Psoas muscle (tissue), 8 donors: Measurements from ENCODE around the gene C19orf73. TPM values are rescaled to one million over a fixed set of nuclear protein-coding genes. Genes with fewer than 3 reads are reported as not detected.
A peak's percentile ranks its signal among the peaks of the same experiment; 100 is the strongest.
"Not testable (repeated sequence)": the region's sequence is repeated elsewhere in the genome, so short reads cannot be mapped to it uniquely, and the experiment has no call there.

Experiments
- ATAC-seq, 4 donors: fragments of 200-7000 bp; cut with Tn5 transposase; one replicate each; pipeline ENCODE4 v1.9.1; 2020; ENCODE audit warnings: moderate library complexity in 3 of 4, mild to moderate bottlenecking in 2 of 4
- DNase-seq, 2 donors: peaks; one replicate each; pipeline ENCODE4 v3.0.0-alpha.2; 2020
- H3K27ac ChIP-seq: fragments of 200-600 bp; one replicate; pipeline ENCODE4 v1.8.0; 2022
- H3K27me3 ChIP-seq, 3 donors: fragments of 200-600 bp in 1 of 3; one replicate each; pipeline versions ENCODE4 v1.6.1 to v1.8.0; 2013 to 2022; ENCODE audit warnings: low read length in 2 of 3, mild to moderate bottlenecking in 2 of 3, moderate library complexity in 1 of 3; ENCODE audit not compliant: insufficient read depth in 3 of 3
- H3K36me3 ChIP-seq, 2 donors: fragments of 200-600 bp in 1 of 2; one replicate each; pipeline versions ENCODE4 v1.6.1 to v1.8.0; 2013 to 2022; ENCODE audit warnings: low read depth in 1 of 2, mild to moderate bottlenecking in 1 of 2, moderate library complexity in 1 of 2; ENCODE audit not compliant: insufficient read depth in 1 of 2
- H3K4me1 ChIP-seq: fragments of 200-600 bp; one replicate; pipeline ENCODE4 v1.8.0; 2022
- H3K4me3 ChIP-seq: fragments of 200-600 bp; one replicate; pipeline ENCODE4 v1.8.0; 2022; ENCODE audit warnings: mild to moderate bottlenecking
- H3K9me3 ChIP-seq: fragments of 200-600 bp; one replicate; pipeline ENCODE4 v1.8.0; 2022
- CTCF ChIP-seq: fragments of 200-600 bp; IDR thresholded peaks from one replicate; pipeline ENCODE4 v1.8.0; 2022; ENCODE audit warnings: antibody characterized with exemption
- WGBS, 3 donors: extraction: QIAGEN DNeasy Blood & Tissue Kit; methylation state at CpG; one replicate each; pipeline versions ENCODE4 v1.1.6 to v1.1.7; 2013; 5-methylcytosine and 5-hydroxymethylcytosine counted together
- intact Hi-C, 2 donors: fragments of 100-400 bp; cut with DNase I; formaldehyde crosslinking; loops; one replicate each; pipeline versions ENCODE4 v1.11.0 to v1.14.2; 2022
- polyA plus RNA-seq, 3 donors: library from polyadenylated mRNA; stranded (reverse); fragments of 200-250 nt; gene quantifications; one replicate each; pipeline ENCODE4 v1.2.3, GENCODE V29; 2013
- total RNA-seq, 4 donors: library from RNA; stranded (reverse); fragmentation: NEBNext Ultra II Directional in 2 of 4; extraction: Animal tissue kit (Norgen Biotek cat#: 25700) in 2 of 4; gene quantifications; one replicate each; pipeline versions ENCODE4 v1.2.1 to v1.2.4, GENCODE V29; 2021 to 2023
- donor health status: healthy with polysubstance abuse.
- donor health status: DM: no; HTN: no; CAD: no; lungs with moderate emphysema.
- donor health status: Bipolar disorder and iron deficiency.
- donor health status: healthy.
- donor health status: DM: yes; HTN: yes; CAD: no.
- donor health status: DM: no; HTN: no; CAD: no.
- donor health status: DM: no; HTN: no; CAD: no.
- donor health status: DM: yes; HTN: yes; CAD: no.

The C19orf73 gene
- total and polyA plus RNA-seq, 7 donors: 0.54 to 1.9 (median 1.6) TPM

- intact Hi-C loops: no loop called here
- 69 to 72% (median 69%) methylated on average over 24 of the region's 24 CpGs for WGBS, 3 donors
- no peaks in the 10 kb centered on the region for H3K36me3 ChIP-seq
- ATAC-seq (peak in 3 of 4 donors; percentile 13 to 37 (median 34)), DNase-seq (peak in 1 of 2 donors; percentile 76)
- TF ChIP-seq CTCF: no peak
- H3K4me3 ChIP-seq: no peak overlapping the region
- H3K27me3 ChIP-seq: no peaks in the 10 kb centered on the region
- H3K4me1 ChIP-seq: peaks cover 22% of the 10 kb centered on the region
- no peaks in the 10 kb centered on the region for H3K9me3 ChIP-seq
- H3K27ac ChIP-seq: no peak overlapping the region
Measured at GRCh38 chr19:49130325-49130724, 11.4 kb upstream of the C19orf73 start.

DNA sequence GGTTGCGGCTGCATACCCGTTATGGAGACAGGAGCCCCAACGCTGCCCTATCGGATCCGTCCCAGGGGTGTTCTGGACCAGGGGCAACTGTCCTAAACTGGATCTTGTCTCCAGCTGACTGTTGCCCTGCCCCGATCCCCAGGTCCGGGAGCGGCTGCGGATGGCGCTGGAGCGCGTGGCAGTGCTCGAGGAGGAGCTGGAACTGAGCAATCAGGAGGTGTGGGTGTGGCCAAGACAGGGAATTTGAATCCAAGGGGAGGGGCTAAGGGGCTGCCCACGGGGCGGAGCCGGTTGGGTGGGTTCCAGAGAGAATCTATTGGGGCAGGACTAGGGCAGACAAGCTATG is 10.3 kb upstream of the C19orf73 start:
- peaks cover 19% of the 10 kb centered on the region for H3K4me1 ChIP-seq
- H3K9me3 ChIP-seq: no peaks in the 10 kb centered on the region
- H3K36me3 ChIP-seq: no peaks in the 10 kb centered on the region
- DNase-seq (no peak), ATAC-seq (no peak)
- 40 to 74% (median 69%) methylated on average over 16 of the region's 16 CpGs for WGBS, 3 donors
- intact Hi-C loops: no loop called here
- TF ChIP-seq CTCF: no peak
- no peak overlapping the region for H3K27ac ChIP-seq
- no peaks in the 10 kb centered on the region for H3K27me3 ChIP-seq
- H3K4me3 ChIP-seq: no peak overlapping the region

DNA sequence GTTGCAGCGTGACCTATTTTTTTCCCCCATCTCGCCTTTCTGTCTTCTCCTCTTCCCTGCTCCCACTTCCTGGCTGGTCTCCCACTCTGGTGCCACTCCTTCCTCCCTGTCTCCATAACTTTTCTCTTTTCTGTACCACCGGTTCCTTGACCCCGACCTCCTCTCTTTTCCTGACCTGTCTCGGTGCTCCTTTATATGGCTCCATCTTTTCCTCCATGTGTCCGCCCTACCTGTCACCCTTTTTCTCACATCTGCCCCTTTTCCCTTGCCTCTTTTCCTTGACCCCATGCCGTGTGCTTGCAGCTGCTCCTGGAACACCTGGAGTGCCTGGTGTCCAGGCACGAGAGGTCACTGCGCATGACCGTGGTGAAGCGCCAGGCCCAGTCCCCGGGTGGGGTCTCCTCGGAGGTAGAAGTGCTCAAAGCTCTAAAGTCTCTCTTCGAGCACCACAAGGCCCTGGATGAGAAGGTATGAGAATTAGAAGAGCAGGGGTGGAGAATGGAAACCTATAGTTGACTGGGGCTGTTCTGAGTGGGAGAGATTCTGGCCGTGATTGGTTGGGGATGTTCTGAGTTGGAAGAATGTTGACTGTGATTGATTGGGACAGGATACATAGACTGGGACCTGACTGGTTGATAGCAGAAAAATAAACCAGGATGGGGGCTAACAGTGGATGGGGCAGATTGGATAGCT is 9.7 kb upstream of the C19orf73 start:
- TF ChIP-seq CTCF: no peak
- H3K27ac ChIP-seq: peak overlapping the region; percentile 27
- H3K36me3 ChIP-seq: no peaks in the 10 kb centered on the region
- ATAC-seq (no peak), DNase-seq (no peak)
- H3K4me1 ChIP-seq: peaks cover 14% of the 10 kb centered on the region
- H3K4me3 ChIP-seq: peak overlapping the region; percentile 33
- intact Hi-C loops: no loop called here
- H3K9me3 ChIP-seq: no peaks in the 10 kb centered on the region
- H3K27me3 ChIP-seq: no peaks in the 10 kb centered on the region
- 41 to 63% (median 56%) methylated on average over 15 of the region's 15 CpGs for WGBS, 3 donors

DNA sequence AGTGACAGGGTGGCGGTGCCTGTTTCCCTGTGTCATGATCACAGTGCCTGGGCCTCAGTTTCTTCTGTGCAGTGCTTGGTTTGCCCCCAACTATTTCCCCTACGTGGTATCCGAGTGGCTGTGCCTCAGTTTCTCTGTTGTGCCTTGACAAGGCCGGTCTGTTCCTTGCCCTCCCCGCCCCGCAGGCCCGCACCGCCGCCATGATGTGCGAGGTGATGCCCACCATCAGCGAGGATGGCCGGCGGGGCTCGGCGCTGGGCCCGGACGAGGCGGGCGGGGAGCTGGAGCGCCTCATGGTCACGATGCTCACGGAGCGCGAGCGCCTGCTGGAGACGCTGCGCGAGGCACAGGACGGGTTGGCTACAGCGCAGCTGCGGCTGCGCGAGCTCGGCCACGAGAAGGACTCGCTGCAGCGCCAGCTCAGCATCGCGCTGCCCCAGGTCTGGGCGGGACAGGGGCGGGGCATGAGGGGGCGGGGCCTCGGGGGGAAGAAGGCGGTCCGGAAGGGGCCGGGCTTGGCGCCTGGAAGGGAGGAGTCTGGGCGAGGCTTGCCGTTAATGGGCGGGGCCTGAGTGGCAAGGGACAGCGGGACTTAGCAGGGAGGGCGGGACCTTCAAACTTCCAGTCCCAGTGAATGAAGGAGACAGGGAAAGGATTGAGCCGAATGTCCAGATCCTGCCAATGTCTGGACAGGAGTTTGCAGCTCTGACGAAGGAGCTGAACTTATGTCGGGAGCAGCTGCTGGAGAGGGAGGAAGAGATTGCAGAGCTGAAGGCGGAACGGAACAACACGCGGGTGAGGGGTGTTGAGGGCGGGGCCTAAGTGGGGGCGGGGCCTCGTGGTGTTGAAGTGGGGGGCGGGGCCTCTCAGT is 9.0 kb upstream of the C19orf73 start:
- TF ChIP-seq CTCF: no peak

DNA sequence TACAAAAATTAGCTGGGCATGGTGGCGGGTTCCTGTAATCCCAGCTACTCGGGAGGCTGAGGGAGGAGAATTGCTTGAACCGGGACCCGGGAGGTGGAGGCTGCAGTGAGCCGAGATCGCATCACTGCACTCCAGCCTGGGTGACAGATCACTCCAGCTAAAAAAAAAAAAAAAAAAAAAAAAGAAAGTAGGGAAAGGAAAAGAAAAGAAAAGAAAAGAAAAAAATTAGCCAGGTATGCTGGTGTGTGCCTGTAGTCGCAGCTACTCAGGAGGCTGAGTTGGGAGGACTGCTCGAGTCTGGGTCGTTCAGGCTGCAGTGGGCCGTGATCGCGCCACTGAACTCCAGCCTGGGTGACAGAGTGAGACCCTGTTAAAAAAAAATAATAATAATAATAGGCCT is 8.3 kb upstream of the C19orf73 start:
- WGBS, 3 donors: 93 to 97% (median 95%) methylated on average over 12 of the region's 12 CpGs
- H3K9me3 ChIP-seq, intact Hi-C loops, DNase-seq, H3K27me3 ChIP-seq, H3K36me3 ChIP-seq, ATAC-seq, H3K27ac ChIP-seq: not testable (repeated sequence)
- peak overlapping the region; percentile 33 for H3K4me3 ChIP-seq
- peaks cover 14% of the 10 kb centered on the region for H3K4me1 ChIP-seq

More for the DNA sequence above, 9.0 kb upstream of the C19orf73 start:
- peak; percentile 96 to 99 (median 96) for ATAC-seq
- intact Hi-C loops: no loop called here
- DNase-seq: peak; percentile 96 to 98
- H3K4me3 ChIP-seq: peak overlapping the region; percentile 33
- H3K36me3 ChIP-seq: no peaks in the 10 kb centered on the region
- H3K27me3 ChIP-seq: no peaks in the 10 kb centered on the region
- H3K4me1 ChIP-seq: peaks cover 14% of the 10 kb centered on the region
- H3K9me3 ChIP-seq: no peaks in the 10 kb centered on the region
- WGBS, 3 donors: 2 to 3% (median 3%) methylated on average over 51 to 63 of the region's 63 CpGs
- H3K27ac ChIP-seq: peak overlapping the region; percentile 27
